HG03175 (cell line): ENCODE results near the gene PLAAT1.
A peak's percentile ranks its signal among the peaks of the same experiment; 100 is the strongest.

Experiments
- ATAC-seq: cut with Tn5 transposase; IDR thresholded peaks from one replicate; pipeline ENCODE4 v1.9.1; 2021; ENCODE audit warnings: mild to moderate bottlenecking, moderate library complexity; ENCODE audit not compliant: unreplicated experiment

PLAAT1 gene

DNA sequence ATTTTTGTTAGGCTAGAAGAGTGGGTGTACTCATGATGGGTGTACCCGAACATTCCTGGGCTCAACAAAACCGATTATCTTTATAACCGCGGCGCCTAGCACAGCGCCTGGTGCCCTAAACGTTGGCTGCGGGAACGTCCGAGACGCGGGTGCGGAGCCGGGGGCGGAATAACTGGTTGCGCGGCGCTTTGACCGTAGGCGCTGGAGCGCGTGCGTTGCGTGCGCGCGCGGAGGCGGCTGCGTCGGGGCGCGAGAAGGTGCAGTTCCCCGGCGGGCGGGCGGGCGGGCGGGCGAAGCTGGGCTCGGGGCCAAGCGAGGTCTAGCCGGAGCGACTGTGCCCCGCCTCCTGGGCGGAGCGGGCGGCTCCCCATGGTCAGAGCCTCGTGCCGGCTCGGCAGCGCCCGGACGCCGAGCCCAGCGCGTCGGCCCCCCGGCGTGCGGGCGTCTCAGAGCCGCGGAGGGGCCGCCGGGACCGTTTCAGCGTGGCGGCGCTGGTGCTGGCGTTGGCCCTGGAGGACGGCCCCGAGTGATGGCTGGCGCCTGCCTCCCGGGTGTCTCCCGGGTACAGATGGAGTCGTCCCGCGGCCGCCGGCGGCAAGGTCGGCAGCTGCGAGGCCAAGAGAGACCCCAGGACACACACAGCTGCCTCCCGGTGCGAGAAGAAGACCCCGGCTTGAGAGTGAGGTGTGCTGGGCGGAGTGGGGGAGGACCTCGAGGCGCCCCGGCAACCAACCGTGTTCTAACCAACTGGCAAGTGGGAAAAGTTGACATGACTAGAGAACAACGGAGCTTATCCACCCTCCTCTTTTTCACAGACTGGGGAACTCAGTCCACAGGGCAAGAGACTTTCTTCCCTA lies at the start of gene PLAAT1:
Gene PLAAT1 (plus strand): TSS at position 373 of the 857 bp plus-strand sequence. CDS start 14,429 bp downstream, outside the sequence.
- ATAC-seq, result peak; percentile 65

DNA sequence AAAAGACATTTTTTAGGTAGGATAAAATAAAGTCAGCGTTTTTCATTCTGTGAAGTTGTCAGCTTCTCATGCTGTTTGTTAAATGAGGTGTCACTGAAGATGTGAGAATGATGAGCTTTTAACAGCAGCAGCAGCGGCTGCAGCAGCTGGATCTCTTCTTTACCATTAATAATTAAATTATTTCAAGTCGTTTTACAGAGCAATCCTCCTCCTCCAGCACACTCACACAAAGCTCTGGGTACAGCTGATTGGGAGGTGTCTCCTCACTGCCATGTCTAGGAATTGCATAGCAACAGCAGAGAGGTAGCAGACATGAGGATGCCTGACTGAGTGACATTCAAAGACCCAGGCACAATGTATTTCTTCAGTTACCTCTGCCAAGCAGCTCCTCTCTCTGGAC lies 46.7 kb upstream of the PLAAT1 start:
- ATAC-seq, result no peak

DNA sequence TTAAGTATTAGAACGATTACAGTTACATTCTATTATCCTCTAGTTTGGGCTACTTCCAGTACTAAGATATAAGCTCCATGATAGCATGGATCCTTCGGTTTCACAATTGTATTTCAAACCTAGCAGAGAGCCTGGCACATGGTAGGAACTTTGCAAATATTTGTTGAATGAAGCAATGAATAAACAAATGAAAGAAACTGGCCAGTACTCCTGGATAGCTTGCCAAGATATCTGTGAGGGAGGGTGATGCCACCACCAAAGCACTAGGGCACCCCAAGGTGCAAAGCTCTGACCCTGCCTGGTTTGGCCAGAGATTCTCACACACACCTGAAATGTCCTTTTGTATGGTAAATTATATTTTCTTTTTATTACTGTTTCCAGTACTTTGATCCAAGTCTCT lies 44.3 kb upstream of the PLAAT1 start:
- no peak for ATAC-seq

DNA sequence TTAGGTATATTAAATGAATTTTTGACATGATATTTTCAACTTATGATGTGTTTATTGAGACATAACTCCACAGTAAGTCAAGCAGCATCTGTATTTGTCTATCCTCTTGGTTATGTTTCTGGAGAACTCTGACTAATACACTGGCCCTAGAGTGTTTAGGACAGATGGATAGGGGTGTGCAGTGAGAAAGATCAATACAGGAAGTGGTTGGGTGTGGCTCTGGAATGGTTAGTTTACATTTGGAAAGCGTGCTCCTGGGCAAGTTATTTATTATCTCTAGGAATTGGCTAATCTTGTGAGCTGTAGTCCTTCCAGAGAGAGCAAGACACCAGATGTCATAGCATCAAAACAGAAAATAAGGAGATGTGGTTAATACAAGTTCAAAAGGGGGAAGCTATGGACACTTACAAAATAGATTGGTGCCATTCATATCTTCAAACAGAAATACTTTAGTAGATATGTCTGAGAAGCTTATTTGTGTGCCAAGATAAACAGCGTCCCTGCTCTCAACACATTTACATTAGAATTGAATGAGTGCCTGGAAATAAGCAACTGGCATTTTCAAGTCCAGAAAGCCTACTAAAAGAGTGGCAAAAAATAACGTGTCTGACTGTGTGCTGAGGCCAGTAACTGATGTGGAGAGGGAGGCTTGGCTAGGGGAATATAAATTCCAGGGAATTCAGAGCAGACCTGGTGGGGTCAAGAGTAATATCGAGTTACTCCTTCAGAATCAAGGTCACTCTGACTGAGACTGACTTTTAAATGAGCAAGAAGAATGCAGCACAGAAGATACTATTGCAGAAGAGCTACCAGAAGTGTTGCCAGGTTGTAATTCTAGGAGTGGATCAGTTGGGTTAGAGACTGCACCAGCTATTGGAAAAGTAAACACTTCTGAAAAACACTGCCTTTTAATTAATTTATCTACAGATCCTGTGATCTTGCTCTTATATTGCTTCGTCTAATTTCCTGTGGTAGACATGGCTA lies 33.4 kb upstream of the PLAAT1 start:
- no peak for ATAC-seq

DNA sequence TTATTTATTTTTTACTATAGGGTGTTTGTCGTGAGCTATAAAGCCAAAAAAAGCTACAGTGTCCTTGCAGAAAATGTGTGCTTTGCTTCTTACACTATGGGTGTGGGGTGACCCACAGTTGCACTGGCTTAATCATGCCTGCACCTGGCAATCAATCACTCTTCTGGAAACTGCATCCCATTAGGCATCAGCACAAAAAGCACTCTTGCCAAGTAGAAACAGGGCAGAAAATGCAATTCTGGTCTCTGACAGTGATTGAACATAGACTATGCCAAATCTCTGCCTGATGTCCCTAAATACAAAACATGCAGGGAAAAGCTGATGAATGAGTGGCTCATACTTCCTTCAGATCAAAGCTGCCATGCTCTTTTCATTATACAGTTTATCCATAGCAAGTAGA lies 30.4 kb upstream of the PLAAT1 start:
- ATAC-seq, result no peak

DNA sequence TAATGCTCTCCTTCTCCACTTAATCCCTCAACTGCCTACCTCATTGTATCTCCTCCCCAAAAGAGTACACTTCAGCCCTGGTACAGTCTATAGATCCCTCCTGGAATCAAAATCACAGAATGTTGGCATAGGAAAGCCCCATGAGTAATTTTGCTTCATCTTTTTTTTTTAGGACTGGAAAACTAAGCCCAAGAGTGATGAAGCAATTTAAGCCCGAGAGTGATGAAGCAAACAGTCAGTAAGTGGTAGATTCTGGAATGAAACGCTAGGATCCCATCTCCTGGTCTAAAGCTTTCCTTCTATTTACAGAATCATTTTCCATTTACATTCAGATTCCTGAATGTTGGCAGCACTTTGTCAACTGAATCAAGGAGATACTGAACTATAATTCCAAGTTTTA lies 29.8 kb upstream of the PLAAT1 start:
- no peak for ATAC-seq

DNA sequence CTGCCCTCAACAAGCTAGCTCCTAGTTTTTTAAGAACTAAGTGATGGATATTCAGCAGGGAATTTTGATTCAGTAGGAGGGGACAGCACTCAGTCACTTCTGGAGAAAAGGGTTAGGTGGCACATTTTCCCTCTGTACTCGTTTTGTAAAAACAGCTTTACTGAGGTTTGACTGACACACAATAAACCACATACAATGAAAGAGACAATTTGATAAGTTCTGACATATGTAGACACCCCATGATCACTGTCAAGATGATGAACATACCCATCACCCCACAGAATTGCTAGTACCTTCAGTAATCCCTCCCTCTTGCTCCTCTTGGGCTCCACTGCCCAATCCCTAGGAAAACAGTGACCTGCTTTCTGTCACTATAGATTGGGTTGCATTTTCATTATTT lies 29.0 kb upstream of the PLAAT1 start:
- ATAC-seq, result no peak

DNA sequence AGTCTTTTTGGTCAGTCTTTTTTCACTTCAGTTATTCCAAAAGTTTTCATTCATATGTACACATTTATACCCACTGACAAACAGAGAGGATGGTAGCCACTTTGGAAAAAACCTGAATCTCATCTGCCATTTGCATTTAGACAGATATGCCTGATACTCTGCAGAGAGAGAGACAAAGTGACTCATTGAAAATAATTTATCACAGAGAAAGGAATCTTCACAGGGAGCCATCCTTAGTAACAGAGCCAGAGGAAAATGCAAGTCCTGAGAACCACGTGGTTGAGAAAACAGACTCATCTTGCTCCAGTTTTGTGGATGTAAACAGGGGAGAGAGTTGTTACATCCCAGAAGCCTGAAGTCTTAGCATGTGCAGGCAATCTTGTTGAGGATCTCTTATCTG lies 28.2 kb upstream of the PLAAT1 start:
- ATAC-seq, result no peak

DNA sequence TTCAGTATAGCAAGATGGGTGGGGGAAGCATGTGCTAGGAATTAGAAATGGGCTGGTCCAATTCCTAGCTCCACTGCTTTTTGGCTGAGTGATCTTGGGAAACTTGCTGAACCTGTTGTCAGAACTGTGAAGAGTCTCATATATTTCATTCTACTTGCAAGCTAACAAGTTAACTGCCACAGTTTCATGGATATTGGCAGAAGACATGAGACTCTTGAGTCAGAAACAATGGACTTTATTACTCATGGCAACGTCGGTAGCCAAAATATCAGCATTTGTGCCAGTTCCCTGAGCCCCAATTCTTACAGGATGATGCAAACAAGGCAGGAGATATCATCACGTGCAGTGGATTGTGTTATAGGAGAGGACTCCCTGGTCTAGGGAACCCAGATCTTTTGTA lies 26.6 kb upstream of the PLAAT1 start:
- ATAC-seq, result no peak

DNA sequence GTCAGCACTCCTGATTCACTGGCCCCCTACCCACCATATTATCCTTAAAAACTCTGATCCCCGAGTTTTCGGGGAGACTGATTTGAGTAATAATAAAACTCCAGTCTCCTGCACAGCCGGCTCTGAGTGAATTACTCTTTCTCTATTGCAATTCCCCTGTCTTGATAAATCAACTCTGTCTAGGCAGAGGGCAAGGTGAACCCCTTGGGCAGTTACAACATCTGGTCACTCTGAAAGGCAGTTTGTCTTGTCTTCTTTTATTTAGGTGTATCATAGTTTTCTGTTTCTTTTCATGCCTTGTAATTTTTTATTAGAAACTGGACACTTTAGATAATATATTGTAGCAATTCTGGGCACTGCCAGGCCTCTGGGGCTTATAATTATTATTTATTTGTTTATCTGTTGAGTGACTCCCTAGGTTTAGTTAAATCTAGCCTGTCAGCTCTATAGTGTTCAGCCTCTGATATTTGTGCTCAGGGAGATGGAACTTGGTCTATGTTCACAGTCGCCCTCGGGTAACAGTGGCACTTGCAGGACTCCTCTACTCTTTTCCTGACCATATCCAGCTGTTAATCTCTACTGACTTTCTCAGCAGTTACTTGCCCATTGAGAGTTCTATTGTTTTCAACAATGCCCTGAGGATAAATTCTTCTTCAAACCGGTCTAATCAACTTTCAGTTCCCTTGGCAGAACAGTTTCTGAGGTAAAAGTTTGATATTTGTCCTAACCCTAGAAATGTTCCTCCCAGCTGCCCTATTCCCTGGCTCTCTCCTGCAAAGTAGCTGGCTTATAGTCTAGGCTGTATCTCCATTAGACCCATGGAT lies 15.5 kb upstream of the PLAAT1 start:
- no peak for ATAC-seq

DNA sequence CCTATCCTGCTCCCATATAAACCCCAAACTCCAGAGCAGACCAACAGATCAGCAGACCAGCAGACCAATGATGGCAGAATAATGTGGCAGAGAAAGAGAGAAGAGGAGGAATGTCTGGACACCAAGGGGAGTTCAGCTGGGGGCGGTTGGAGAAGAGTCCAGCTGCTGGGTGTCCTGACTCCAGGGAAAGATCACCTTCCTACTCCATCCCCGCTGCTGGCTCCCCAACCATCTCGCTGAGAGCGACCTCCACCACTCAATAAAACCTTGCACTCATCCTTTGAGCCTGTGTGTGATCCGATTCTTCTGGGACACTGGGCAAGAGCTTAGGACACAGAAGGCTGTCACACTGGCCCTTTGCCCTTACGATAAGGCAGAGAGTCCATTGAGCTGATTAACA lies 12.8 kb upstream of the PLAAT1 start:
- ATAC-seq, result no peak

DNA sequence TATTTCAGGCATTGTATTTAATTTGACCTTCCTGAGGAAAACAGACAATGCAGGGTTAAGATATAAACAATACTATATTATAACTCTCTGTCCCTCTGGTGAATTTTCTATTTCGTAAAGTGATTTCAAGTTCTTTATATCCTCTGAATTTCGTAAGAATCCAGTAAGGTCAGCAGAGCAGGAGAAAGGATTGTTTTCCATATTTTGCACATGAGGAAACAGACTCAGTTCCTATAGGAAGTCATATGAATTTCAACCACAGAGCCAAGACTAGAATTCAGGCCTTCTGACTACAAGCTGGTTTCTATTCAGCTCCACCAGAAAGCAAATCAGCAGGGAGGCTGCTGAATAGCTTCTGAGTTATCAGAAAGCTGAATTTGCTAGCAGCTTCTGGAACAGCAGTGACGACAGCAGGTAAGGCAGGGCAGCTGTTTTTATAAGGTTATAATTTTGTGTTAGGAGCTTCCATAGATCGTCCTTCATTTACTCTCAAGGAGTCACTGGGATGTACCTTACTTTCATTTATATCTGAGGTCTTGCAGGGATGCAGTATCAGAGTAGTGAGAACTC lies 11.1 kb upstream of the PLAAT1 start:
- no peak for ATAC-seq

DNA sequence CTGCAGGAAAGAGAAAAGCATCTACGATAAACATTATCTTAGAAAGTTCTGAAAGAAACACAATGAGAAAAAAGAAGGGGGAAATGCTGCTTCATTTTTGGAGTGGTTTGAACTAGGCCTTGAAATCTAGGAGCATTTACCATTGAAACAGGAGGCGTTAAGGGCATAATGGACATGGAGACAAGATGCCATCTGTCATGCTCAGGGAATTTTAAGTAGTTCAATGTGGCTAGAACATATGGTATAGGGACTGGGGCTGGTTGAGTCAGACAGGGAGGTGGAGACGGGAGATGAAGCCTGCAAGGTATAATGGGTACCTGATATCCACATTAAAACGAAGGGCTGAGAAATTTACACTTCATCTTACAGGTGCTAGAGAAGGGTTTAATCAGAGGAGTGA lies 10.4 kb upstream of the PLAAT1 start:
- no peak for ATAC-seq

DNA sequence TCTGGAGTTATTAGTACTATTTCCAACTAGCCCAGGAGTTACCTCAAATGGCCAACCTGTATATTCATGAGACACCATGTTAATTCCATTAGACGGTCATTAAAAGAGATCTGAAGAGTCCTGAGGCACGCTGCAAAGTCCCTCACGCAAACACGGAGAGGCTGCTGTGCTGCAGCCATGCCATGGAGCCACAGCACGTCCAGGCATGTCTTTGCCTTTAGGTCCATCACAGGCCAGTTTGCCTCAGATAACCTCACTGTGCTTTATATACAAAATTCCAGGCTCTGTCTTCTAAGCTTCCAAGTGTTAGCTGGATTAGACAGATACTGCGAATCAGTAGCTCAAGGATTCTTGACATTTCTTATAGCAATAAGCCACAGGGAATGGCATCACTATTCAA lies 9.8 kb upstream of the PLAAT1 start:
- ATAC-seq, result no peak

DNA sequence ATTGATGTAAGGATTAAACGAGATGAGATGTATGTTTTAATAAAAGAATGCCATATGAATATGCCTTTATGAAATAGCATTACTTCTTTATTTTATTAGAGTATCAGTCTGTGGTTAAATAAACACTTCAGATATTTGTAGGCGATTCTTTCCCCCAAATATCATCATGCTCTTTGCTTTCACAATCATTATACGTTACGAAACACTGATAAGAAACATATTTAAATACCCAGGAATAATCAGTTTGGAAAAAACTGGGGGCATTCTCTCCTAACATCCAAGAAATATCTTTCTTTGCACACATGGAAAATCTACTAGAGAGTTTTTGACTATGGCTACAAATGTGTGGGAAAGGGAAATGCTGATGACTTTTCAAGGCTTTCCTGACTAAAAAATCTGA lies 4.4 kb upstream of the PLAAT1 start:
- no peak for ATAC-seq

DNA sequence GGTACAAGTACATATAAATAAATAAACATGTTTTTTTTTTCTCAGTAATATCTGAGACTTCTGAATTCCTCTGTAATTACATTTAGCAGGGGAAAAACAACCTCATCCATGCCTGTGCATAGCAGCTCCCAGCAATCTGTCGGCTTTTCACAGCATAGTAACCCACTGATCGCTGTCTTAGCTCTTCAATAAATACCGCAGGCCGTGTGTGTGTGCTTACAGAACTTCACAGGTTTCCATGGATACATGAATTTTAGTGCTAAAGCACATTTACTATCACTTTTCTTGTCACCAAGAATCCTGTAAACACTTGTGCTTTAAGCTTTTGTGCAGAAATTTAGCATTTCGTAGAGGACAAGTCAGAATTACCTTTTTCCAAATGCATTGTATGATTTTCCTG lies 4.0 kb upstream of the PLAAT1 start:
- ATAC-seq, result no peak

DNA sequence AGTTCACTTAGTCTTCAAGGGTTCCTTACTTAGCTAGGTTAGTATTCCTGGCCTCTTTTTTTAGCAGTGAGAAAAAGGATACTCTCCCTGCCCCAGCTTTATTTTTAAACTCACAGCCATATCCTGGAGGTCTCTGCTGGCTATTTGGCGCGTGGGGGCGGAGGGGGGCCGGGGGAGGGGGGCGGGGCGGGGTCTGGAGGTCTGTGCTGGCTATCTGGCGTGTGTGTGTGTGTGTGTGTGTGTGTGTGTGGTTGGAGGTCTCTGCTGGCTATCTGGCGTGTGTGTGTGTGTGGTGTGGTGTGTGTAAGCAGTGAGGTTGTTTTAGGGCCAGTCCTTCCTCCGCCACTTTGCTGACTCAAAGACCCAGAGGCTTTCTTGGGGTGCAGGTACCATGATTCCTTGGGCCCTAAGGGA lies 579 bp upstream of the PLAAT1 start:
- no peak for ATAC-seq

DNA sequence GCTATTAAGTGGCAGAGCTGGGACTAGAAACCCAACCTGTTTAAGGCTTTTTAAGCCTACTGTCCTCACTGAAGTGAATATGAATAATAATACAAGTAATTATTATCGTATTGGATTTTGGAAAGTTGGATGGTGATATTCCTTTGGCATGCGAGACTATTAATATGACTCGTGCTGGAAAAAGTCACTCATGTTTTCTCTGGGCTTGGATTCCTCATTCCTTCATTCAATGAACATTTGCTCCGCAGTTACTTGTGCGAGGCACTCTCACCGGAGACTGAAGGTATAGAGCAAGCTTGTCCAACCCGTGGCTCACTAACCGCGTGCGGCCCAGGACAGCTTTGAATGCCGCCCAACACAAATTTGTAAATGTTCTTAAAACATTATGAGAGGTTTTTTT lies 694 bp downstream of the PLAAT1 start:
- no peak for ATAC-seq

DNA sequence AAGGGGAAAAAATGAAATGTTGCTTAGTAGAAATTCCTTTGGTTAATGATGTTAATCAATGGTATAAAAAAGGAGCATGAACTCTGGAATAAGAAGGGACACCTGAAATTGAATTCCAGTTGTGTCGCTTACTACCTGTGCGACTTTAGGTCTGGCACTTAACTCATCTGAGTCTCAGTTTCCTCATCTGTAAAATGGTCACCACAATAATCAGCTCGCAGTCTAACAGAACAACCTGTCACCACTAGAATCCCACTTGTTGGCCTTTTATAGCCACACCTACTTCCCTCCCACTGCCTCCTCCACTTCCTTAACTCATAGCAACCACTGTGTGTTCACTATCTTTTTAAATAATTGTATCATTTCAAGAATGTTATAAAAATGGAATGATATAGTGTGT lies 2.5 kb downstream of the PLAAT1 start:
- ATAC-seq, result no peak

DNA sequence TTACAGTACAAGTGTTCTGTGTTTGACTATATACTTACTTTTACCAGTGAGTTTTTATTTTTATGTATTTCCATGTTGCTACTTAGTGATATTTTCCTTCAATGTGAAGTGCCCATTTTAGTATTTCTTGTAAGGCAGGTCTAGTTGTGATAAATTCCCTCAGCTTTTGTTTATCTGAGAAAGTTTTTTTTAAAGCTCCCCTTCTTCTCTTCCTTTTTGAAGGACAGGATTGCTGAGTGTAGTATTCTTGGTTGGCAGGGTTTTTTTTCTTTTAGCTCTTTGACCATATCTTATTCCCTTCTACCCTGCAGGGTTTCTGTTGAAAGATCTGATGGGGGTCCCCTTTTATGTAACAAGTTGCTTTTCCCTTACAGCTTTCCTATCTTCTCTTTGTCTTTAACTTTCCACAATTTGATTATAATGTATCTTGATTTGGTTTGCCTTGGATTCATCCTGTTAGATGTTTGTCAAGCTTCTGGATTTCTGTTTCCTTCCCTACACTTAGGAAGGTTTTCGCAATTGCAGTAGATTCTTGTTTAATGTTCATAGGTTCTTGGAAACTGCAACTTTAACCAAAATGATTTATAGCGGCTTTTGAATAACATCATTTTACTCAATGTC lies 7.9 kb downstream of the PLAAT1 start:
- no peak for ATAC-seq
